Suppressor macrophage treated with lipopolysaccharide for 1 hour (primary cell): ENCODE data around the gene GJB2.

Experiments
- DNase-seq, 3 donors: peaks; one replicate each; pipeline ENCODE4 v3.0.0-alpha.2; 2020 to 2022

GJB2 gene

GRCh38 chr13:20192836-20193161 is at the start of gene GJB2:
GJB2 (minus strand) TSS chr13:20192938; CDS start chr13:20189581, 3,357 bp downstream.
- peak in 1 of 3 donors; percentile 53 for DNase-seq

GRCh38 chr13:20241593-20241992 is 48.9 kb upstream of the GJB2 start:
- no peak for DNase-seq

DNA sequence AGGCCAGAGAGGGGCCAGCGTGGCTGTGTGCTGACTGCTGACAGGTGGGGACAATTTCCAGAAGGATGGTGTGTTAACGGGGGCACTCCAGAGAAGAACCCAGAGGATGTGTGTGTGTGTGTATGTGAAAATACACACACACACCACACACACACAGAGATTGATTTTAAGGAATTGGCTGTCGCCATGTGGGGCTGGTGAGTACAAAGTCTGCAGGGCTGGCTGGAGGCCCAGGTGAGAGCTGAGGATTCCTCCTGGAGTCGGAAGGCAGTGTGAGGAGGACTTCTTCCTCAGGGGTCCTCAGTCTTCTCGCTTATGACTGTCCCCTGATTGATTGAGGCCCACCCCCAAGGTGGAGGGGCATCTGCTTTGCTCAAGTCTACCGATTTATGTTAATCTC is 47.0 kb upstream of the GJB2 start:
- no peak for DNase-seq

DNA sequence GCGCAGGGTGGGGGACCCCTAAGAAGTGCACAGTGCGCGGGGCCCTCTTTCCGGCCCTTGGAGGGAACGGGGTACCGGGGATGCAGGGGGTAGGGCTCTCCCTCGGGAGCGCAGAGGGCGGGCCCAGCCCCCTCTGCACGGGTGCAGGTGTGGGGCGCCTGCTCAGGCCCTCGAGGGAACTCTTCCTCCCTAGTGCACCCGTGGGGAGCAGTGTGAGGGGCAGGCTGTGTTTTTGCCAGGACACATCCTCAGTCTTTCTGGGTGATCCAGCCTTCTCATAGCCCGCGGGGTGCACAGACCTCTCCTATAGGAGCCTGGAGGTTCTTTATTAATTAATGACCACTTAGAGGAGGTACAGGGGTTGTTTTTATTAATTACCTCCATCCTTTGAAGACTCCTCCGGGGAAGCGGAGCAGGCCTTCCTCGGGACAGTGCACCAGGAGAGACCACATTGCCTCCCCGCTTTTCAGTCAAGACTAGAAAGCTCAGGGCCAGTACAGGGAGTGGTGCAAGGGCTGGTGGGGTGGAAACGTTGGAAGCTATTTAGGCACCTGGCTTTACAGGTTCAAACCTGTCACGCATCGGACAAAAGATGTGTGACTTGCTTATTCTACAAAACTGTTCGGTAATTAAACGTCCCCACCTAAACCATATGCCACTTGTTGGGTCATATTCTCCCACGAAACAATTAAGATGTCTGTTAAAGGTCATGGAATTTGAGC is 40.0 kb upstream of the GJB2 start:
- no peak for DNase-seq

DNA sequence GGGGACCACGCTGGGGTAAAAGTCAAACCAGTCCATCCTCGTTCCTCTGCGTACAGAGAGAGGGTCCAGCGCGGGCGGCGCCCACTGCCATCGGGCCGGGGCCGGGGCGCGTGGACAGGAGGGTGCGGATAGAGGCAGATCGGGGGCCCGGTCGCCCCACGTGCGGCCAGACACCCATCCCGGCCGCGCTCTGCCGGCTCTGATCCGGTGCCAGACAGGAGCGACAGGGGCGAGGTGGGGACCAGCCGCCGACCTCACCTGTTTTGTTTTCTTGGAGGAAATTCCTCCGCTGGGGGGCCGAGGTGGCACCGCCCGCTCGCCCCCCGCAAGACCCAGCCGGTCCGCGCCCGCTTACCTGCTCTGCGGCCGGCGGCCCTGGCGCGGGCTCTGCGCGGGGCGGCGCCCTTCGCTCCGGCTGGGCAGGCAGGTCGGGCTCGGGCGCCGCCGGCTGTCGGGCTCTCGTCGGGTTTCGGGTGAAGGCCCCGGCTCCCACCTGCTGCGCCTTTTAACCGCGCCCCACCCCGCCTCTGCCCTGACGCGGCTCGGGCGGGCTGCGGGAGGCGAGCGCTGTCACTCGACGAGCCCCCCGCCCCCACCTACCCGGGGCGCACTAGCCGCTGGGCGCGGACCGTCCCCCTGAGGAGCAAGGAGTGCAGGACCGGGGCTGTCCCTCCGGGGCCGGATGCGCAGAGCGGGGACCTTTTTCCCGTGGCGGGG is 39.3 kb upstream of the GJB2 start, which contains the start of gene GJB6:
Gene GJB6, minus strand, starts transcription at position 481 of the 717 bp plus-strand sequence. CDS start 8,839 bp downstream, outside the sequence.
- peak in 1 of 3 donors; percentile 27 for DNase-seq

DNA sequence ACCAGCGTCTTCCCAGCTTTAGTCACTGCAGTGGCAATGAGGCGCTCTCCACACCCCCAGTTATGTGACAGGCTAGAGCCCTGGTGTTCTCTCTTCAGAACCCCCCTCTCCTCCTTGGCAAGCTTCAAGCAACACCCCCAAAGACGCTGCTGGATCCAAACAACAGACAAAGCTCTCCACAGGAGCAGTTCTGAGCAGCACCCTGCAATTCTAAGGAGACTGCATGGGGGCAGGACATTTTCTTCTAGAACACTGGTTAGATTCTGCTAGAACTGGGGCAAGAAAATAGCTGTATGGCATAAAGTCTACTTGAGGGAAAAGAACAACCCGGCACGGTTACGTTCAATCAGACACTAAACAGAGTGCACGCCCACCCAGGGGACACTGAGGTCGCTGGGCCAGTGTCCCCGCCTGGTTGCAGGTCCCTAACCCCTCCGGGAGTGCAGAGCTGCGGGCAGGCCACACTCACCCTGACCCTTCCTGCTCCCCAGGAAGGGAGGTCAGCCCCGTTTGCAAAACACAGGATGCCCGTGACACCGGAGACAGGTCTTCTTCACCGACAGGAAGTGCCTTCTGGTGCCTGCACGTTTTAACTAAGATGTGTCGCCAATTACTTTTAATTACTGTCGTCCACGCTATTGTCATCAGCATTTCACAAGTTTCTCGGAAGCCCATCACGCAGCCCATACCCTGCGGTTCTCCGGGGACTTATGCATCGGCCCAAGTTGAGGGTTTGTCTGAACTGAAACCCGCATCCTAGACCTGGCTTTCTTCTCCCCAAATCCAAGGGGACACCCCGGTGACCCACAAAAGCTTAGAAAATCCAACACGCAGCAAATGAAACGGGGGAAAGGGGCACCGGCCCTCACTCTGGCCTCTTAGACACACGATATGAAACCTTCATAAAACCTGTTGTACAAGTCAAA is 38.4 kb upstream of the GJB2 start:
- no peak for DNase-seq

- no peak for DNase-seq
Observed at GRCh38 chr13:20227730-20228129, 35.0 kb upstream of the GJB2 start.

GRCh38 chr13:20227288-20227687 is 34.5 kb upstream of the GJB2 start:
- DNase-seq: peak in 1 of 3 donors; percentile 1

DNA sequence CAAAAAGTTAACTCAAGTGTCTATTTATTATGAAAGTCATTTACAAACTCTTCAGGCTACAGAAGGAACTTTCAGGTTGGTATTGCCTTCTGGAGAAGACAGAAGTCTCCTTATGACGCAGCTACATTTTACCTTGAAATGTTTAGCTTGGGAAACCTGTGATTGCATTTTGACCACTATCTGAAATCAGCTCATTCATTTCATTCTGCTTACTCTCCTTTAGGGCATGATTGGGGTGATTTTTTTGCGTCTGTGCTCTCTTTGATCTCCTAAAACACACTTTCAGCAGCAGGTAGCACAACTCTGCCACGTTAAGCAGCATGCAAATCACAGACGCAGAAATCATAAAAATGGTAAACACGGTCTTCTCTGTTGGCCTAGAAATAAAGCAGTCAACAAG is 29.8 kb upstream of the GJB2 start:
- no peak for DNase-seq

DNA sequence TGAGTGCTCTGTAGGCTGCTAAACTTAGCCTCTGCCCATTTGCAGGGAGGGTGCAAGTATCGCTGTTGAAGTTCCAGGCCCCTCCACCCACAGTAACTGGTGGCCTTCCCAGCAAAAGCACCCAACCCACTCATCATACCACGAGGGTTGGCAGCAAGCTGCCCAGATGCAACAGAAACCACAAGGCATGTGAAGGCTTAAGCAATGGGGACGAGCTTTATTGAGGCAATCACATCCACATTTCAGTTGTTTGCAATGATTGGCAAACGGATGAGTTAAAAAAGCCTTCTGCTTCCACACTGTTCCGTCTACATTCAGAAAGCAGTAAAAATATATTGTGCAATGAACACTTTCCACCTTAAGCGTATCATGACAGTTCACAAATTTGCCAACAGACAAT is 29.0 kb upstream of the GJB2 start:
- DNase-seq: peak; percentile 91 to 94 (median 94)

GRCh38 chr13:20219577-20219976 is 26.8 kb upstream of the GJB2 start:
- DNase-seq: peak in 2 of 3 donors; percentile 25 to 40

GRCh38 chr13:20217168-20217567 is 24.4 kb upstream of the GJB2 start:
- DNase-seq: no peak

- DNase-seq: no peak
Observed at GRCh38 chr13:20209948-20210347, 17.2 kb upstream of the GJB2 start.

GRCh38 chr13:20206698-20207235 is 14.0 kb upstream of the GJB2 start:
- DNase-seq: no peak

DNA sequence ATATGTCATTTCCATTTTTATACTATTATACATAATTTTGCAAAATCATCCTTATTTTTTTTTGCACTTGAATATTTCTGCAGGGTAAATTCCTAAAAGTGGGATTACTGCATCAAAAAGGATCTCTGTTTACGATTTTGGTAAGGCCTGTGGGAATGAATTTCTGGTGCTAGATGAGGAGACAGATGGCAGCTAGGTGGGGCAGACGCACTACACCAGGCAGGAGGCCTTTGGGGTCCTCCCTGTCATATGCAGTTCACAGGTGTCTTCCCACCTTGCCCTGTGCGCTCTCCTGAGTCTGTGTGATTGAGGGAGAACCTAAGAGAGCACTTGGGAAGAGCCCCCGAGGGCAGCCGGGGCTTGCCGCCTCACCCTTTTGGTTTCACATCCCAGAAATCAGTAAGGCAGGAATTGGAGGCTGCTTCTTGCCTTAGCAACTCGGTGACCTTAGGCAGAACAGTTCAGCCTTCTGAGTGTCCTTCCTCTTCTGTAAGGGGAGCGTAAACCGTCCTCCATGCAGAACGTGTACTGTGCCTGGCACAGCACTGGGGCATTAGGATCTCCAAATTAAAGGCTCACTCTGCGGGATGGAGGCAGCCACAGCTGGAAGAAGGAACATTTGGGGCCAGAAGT is 13.4 kb upstream of the GJB2 start:
- peak in 2 of 3 donors; percentile 25 to 37 for DNase-seq

- no peak for DNase-seq
Observed at GRCh38 chr13:20198781-20199180, 6.0 kb upstream of the GJB2 start.

- peak; percentile 43 to 70 (median 66) for DNase-seq
Observed at GRCh38 chr13:20197361-20197834, 4.7 kb upstream of the GJB2 start.

- peak; percentile 44 to 59 (median 52) for DNase-seq
Observed at GRCh38 chr13:20195801-20196200, 3.1 kb upstream of the GJB2 start.

- peak; percentile 75 to 81 (median 81) for DNase-seq
Observed at GRCh38 chr13:20193907-20194631, 1.3 kb upstream of the GJB2 start.

- DNase-seq: no peak
Observed at GRCh38 chr13:20193162-20193906, 596 bp upstream of the GJB2 start.
